Activated CD4-positive, CD25-positive, alpha-beta regulatory T cell treated with anti-CD3 and anti-CD28 coated beads, Interleukin-2, amount 50 U/mL, for 16 hours (primary cell): ENCODE results near the gene UBE2J2.

Experiments used
- DNase-seq: peaks from one replicate; pipeline ENCODE4 v3.0.0-alpha.2; 2020; ENCODE audit warnings: low read depth, low spot score

UBE2J2 gene

GRCh38 chr1:1296070-1297061 lies 22.7 kb upstream of the UBE2J2 start:
- no peak for DNase-seq

- DNase-seq, result no peak
Observed at GRCh38 chr1:1295154-1295923, 21.7 kb upstream of the UBE2J2 start.

GRCh38 chr1:1294250-1294890 lies 20.7 kb upstream of the UBE2J2 start:
- no peak for DNase-seq

DNA sequence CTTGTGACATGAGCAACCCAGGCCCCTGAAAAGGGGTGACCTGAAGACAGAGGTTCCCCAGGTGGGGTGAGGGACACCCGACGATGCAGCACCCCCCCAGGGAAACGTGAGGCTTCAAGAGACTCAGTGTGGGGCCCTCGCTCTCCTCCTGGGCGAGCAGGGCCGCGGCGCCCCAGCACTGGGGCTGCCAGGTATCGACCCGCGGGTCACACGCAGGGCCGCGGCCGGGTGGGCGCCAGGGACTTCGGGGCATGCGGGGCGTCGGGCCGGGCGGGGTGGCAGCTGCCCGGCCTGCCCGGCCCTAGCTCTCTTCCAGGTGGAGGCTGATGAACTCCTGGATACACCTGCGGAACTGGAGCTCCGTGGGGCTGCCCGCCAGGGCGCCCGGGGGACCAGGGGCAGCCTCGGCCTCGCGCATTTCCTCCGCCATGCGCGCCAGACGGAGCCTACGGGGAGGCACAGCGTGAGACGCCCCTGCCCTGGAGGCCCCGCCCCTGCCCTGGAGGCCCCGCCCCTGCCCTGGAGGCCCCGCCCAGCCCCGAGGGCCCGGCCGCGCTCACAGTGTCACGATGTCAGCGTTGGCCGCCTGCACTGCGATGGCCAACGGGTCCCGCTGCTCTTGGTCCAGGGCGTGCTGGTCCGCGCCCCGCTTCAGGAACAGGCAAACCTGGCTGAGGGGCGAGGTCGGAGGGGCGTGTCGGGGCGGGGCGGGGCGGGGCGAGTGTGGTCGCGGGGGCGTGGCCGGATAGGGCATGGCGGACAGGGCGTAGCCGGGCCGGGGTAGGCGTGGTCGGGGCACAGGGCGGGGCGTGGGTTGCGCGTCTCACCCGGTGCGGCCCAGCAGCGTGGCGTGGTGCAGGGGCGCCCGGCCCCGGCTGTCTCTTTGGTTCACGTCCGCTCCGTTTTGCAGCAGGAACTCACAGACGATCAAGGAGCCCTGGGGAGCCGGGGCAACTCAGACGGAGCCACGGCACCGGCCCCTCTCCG lies 19.9 kb upstream of the UBE2J2 start:
- no peak for DNase-seq

DNA sequence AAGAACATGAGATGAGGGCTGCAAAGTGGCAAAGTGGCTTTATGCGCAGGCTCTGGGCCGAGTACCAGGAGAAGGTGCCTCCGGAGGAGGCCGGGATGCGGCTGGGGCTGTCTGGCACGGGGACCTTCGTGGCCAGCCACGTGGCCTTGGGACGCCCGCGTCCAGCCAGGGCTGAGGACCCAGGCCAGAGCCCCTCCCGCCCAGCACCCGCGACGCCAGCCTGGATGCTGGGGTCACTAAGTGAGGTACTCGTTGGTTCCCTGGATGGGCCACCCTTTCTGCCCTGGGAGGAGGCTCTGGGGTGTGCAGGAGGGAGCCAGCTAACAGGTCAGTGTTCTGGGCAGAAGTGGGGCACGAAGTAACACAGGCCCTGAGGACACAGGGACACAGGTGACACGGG lies 19.2 kb upstream of the UBE2J2 start:
- DNase-seq, result no peak

DNA sequence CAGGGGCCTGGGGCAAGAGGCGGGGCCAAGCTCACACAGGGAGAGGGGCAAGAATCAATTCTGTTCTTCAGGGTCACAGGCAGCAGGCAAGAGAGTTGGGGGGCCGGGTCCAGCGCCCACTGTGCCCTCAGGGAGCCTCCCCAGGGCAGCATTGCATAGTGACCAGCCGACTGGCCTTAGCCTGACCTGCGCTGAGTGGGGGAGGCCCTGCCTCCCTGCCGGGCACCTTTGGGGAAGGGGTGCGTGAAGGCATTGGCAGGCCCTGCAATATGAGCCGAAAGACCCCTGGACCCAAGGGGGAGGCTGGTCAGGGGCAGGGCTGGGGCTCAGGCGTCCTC lies 18.8 kb upstream of the UBE2J2 start:
- DNase-seq, result no peak

- no peak for DNase-seq
Observed at GRCh38 chr1:1291548-1292441, 18.1 kb upstream of the UBE2J2 start.

GRCh38 chr1:1291023-1291528 lies 17.4 kb upstream of the UBE2J2 start:
- DNase-seq, result no peak

DNA sequence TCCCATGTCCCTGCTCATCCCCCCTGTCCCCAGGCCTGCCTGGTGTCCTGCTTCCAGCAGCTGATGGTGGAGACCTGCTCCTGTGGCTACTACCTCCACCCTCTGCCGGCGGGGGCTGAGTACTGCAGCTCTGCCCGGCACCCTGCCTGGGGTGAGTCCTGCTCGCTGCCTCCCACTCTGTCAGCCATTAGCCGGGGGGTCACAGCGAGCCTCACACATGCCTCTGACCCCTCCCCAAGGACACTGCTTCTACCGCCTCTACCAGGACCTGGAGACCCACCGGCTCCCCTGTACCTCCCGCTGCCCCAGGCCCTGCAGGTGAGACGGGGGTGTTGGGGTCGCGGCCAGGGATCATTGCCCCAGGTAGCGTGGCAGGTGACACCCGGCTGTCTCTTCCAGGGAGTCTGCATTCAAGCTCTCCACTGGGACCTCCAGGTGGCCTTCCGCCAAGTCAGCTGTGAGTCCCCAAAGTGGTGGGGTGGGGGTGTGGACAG lies 16.6 kb upstream of the UBE2J2 start:
- DNase-seq, result no peak

- no peak for DNase-seq
Observed at GRCh38 chr1:1287288-1288110, 13.8 kb upstream of the UBE2J2 start.

DNA sequence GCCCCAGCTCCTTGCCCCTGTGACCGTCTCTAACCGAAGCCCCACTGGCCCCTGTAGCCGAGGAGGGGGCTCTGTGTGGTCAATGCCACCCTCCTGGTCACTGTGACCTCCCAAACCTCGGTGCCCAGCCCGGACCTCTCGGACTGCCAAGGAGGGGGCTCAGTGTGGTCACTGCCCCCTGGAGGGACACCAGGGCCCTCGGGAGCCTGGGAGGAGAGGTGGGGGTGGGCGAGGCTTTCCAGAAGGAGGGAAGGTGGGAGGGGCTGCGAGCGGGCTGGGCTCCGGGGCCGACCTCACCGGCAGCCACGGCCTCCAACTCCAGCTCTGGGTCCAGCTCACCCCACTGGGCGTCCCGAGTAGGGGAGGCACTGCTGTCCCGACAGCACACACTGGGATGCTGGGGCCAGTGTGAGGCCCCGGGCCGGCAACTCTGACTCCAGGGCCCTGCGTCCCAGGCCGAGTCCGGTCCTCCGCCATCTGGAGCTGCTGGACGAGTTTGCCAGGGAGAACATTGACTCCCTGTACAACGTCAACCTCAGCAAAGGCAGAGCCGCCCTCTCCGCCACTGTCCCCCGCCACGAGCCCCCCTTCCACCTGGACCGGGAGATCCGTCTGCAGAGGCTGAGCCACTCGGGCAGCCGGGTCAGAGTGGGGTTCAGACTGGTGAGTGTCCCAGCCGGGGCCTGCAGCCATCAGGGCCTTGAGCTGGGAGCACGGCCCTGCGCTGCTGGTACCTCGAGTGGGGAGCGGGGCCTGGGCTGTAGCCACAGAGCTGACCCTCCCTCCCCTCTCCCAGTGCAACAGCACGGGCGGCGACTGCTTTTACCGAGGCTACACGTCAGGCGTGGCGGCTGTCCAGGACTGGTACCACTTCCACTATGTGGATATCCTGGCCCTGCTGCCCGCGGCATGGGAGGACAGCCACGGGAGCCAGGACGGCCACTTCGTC lies 12.9 kb upstream of the UBE2J2 start:
- no peak for DNase-seq

- DNase-seq, result no peak
Observed at GRCh38 chr1:1285611-1286311, 12.1 kb upstream of the UBE2J2 start.

DNA sequence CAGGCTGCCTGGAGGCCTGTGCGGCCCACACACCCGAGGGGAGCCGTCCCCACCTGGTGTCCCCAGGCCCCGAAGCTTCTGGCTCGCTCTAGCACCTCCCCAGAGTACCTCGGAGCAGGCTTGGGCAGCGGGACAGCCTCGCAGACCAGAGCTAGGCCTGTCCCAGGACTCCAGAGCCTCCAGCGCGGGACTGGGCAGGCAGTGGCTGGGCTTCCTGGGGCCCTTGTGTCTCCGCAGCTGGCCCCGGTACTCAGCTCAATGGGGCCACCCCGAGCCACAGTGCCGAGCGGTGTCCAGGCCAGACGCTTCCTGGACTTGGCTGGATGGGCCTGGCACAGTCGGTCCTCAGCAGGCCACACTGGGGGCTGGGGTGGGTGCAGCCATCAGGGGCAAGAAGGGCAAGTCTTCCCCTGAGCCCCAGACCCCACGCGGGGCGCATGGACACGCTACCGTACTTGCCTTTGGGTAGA lies 11.5 kb upstream of the UBE2J2 start:
- DNase-seq, result no peak

DNA sequence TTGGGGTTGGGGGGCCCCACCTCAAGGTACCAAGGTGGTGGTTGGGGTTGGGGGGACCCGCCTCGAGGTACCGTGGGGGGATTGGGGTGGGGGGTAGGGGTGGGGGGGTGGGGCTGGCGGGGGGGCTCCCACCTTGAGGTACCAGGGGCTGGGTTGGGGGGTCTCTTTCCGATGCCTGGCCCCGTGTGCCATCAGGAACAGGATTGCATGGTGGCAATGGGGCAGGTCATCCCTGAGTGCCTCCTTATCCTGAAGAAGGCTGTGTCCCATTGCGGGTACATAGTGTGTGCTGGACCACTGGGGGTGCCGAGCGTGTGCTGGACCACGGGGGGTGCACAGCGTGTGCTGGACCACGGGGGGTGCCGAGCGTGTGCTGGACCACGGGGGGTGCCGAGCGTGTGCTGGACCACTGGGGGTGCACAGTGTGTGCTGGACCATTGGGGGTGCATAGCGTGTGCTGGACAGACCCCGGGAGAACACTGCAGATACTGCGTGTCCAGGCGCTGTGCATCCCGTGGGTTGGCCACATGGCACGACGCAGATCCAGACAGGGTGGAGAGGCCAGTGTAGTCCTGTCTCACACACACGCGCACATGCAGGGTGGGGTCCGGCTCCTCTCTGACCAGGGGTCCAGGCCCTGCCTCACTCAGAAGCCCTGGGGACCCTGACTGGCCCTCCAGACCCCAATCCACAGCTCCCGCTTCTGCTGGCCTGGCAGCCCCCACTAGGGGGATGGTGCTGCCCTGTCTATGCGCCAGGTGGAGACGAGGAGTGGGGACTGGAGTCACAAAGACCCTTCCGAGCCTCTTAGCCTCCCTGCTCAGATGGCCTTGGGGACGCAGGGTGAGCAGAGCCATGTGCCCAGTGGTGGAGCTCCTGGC lies 10.8 kb upstream of the UBE2J2 start:
- no peak for DNase-seq

DNA sequence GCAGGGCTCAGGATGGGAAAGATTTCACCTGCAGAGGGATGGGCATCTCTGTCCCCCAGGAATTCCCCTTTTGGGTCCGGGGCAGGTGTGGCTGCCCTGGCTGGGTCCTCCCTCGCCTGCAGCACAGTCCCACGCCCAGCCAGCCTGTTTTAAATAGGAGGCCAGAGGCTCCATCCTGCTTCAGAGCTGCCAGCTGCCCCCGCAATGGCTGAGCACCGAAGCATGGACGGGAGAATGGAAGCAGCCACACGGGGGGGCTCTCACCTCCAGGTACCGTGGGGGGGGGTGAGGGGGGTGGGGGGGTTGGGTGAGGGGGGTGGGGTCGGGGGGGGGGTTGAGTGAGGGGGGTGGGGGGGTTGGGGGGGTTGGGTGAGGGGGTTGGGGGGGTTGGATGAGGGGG lies 10.2 kb upstream of the UBE2J2 start:
- DNase-seq, result no peak

DNA sequence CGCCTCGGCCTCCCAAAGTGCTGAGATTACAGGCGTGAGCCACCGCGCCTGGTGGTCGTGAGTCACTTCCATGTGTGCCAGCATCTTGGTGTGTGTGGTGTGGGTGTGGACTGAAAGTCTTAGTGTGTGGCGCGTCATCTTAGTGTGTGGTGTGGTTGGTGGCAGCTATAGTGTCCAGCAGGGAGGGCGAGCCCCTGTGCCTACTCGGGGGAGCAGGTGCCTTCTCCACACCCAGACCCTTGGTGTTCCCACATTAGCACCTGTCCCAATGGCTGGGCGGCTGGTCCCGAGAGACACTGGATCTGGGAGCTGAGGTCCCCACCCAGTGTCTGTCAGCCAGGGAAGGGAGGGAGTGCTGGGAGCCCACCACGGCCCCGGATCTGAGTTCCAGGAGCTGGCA lies 9.3 kb upstream of the UBE2J2 start:
- no peak for DNase-seq
